ENCODE measurements around the gene TTF1.

GRCh38 chr9:132369421-132369820 is 37.2 kb downstream of the TTF1 start:
- no peak for TF ChIP-seq ZNF318 (CRISPR knock-in tag; IDR thresholded peaks at IDR 0.05)
- TF ChIP-seq CBX2 (IDR thresholded peaks at IDR 0.05; ENCODE audit: low read depth, low read length), result no peak
- no peak for TF ChIP-seq CBX2 (CRISPR knock-in tag; IDR thresholded peaks at IDR 0.05; ENCODE audit: low read depth)
- no peak for TF ChIP-seq ZFP90 (CRISPR knock-in tag; IDR thresholded peaks at IDR 0.05; ENCODE audit: borderline replicate concordance)
- no peak for TF ChIP-seq KDM1A (CRISPR knock-in tag; IDR thresholded peaks at IDR 0.05)
- no peak for TF ChIP-seq JUND (CRISPR knock-in tag; IDR thresholded peaks at IDR 0.05)

All from HepG2 (cell line).